H7 (cell line): ENCODE measurements around the gene MRTO4. TPM values are rescaled to one million over a fixed set of nuclear protein-coding genes. Genes with fewer than 3 reads are reported as not detected.
"Not testable (repeated sequence)": the region's sequence is repeated elsewhere in the genome, so short reads cannot be mapped to it uniquely, and the experiment has no call there.

Experiments used
- DNase-seq: peaks from one replicate; pipeline ENCODE4 v3.0.0; 2012
- H3K27me3 ChIP-seq: 2 replicates; pipeline ENCODE4 v1.6.0; 2011; ENCODE audit warnings: mild to moderate bottlenecking, low read length; ENCODE audit not compliant: control insufficient read depth, insufficient read depth
- H3K36me3 ChIP-seq: replicated peaks from 2 replicates; pipeline ENCODE4 v1.5.1; 2011; ENCODE audit warnings: low read length; ENCODE audit not compliant: control insufficient read depth, insufficient read depth
- H3K4me3 ChIP-seq: 2 replicates; pipeline ENCODE4 v1.5.1; 2011; ENCODE audit warnings: low read depth, mild to moderate bottlenecking, control low read depth, low read length, moderate library complexity; ENCODE audit not compliant: insufficient read depth
- total RNA-seq: library from RNA; depleted of rRNA; stranded (reverse); fragments of >200 nt; shearing (Covaris generic); gene quantifications from 2 replicates; pipeline ENCODE4 v1.2.3, GENCODE V29; 2014

The MRTO4 gene
- total RNA-seq, 1 experiment from 2014 or later: 82.4 TPM

- peak; percentile 70 for DNase-seq
- Histone ChIP-seq H3K36me3 (peaks cover 4% of the 10 kb centered on the region), H3K4me3 (peak overlapping the region; percentile 100), H3K27me3 (no peaks in the 10 kb centered on the region)
These were observed 838 bp upstream of the MRTO4 start for GRCh38 chr1:19250629-19251304.

GRCh38 chr1:19254416-19254815 is 2.8 kb downstream of the MRTO4 start:
- Histone ChIP-seq H3K4me3 (no peak overlapping the region), H3K36me3 (peaks cover 26% of the 10 kb centered on the region), H3K27me3 (no peaks in the 10 kb centered on the region)
- peak; percentile 49 for DNase-seq

DNA sequence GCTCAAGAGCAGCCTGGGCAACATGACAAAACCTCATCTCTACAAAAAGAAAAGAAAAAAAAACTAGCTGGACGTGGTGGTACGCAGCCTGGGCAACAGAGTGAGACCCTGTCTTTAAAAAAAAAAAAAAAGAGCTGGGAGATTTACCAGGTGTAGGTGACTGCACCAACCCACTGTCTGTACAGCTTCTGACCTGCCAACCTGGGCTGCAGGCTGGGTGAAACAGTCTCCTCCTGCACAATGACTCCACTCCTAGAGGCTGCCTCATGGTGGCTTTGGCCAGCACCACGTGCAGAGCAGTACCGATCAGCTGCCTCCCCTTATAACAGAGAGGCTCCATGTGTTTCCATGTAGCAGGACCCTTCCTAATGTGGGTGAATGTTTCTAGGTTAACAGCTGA is 3.7 kb downstream of the MRTO4 start:
- peaks cover 29% of the 10 kb centered on the region for H3K36me3 ChIP-seq

GRCh38 chr1:19256301-19256700 is 4.7 kb downstream of the MRTO4 start:
- not testable (repeated sequence) for H3K4me3 ChIP-seq, DNase-seq, H3K27me3 ChIP-seq
- peaks cover 29% of the 10 kb centered on the region for H3K36me3 ChIP-seq

More for the DNA sequence above, 3.7 kb downstream of the MRTO4 start:
- H3K4me3 ChIP-seq: no peak overlapping the region
- no peak for DNase-seq
- H3K27me3 ChIP-seq: no peaks in the 10 kb centered on the region

DNA sequence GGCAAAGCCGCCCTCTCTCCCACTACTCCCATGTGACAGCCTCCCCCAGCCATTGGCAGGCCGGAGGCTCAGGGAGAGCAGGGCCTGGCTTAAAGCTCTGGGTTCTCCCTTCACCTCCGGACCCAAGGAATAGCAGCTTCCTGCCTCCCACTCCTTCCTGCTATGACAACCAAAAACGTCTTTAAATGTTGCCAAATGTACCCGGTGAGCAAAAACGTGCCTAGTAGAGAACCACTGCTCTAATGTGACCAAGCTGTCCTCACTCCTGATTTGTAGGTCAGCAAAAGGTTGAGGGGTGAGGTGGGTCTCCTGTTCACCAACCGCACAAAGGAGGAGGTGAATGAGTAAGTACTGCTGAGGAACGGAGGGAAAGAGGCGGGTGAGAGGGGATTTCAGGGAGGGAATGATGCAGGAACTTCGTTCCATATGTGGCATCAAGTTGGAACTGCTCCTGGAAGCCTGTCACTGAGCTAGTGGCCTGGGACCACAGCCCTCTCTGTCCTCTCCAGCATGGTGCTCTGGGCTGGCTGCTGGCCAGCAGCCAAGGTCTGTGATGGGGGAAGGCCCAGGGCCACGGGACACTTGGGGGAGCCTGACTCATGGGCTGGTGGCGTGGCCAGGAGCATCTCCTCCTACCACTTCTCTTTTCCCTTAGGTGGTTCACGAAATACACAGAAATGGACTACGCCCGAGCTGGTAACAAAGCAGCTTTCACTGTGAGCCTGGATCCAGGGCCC is 5.7 kb downstream of the MRTO4 start:
- Histone ChIP-seq H3K36me3 (peaks cover 29% of the 10 kb centered on the region), H3K27me3 (no peaks in the 10 kb centered on the region), H3K4me3 (no peak overlapping the region)
- no peak for DNase-seq

- DNase-seq: no peak
- Histone ChIP-seq H3K36me3 (peaks cover 29% of the 10 kb centered on the region), H3K4me3 (no peak overlapping the region), H3K27me3 (no peaks in the 10 kb centered on the region)
These were observed 6.7 kb downstream of the MRTO4 start for GRCh38 chr1:19258353-19258752.

- Histone ChIP-seq H3K27me3 (no peaks in the 10 kb centered on the region), H3K4me3 (no peak overlapping the region), H3K36me3 (peaks cover 27% of the 10 kb centered on the region)
- peak; percentile 32 for DNase-seq
These were observed 8.9 kb downstream of the MRTO4 start for GRCh38 chr1:19260211-19261138.

DNA sequence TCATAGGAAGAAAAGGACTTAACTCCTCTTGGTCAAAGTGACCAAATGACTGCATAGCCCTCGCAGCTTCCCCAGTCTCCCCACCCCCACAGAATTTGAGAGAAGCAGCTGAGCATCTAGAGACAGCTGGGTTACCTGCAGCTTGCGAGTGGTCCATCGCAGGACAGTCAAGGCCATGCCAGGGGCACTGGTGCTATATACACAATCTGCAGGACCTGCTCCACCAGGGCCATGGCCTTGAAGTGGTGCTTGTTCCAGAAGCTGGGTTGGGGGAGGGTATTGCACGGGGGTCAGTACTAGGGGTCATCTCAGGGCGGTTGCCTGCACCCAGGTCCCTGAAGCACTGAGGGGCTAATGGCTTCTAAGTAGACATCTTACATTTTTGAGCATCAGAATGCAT is 10.4 kb downstream of the MRTO4 start:
- peaks cover 16% of the 10 kb centered on the region for H3K36me3 ChIP-seq
- no peaks in the 10 kb centered on the region for H3K27me3 ChIP-seq
- peak; percentile 32 for DNase-seq
- H3K4me3 ChIP-seq: no peak overlapping the region

DNA sequence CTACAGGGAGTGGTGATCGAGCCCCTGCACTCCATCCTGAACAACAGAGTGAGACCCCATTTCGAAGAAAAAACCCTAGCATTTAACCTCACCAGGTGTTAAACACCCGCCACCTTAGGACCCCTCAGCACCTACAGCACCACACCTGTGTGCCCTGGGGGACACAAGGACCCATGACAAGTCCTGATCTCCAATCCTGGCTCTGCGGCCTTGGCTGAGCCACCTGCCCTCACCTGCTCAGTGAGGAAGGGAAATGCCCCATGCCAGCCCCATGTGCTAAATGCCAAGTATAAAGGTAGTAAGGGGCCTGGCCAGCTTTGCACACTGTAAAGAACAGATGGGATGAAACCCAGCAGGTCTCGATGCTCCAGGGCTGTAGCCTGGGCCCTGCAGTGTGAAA is 11.1 kb downstream of the MRTO4 start:
- Histone ChIP-seq H3K27me3 (no peaks in the 10 kb centered on the region), H3K36me3 (peaks cover 10% of the 10 kb centered on the region), H3K4me3 (no peak overlapping the region)
- no peak for DNase-seq

DNA sequence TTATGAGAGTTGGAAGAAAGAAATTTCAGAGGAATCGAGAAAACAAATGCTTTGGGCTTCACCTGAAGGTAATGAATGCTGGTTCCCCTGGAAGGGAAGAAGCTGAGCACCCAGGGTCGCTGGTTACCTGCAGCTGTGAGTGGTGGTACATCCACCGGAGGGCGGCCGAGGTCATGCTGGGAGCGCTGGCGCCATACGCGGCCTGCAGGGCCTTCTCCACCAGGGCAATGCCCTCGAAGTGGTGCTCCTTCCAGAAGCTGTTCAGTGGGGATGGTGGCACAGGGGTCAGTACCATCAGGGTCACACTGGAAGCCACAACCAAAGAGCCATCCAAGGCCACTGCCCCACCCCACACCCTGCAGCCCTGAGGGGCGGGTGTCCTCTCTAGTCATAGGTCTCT is 16.8 kb downstream of the MRTO4 start:
- Histone ChIP-seq H3K36me3 (no peaks in the 10 kb centered on the region), H3K27me3 (no peaks in the 10 kb centered on the region), H3K4me3 (no peak overlapping the region)
- no peak for DNase-seq

- not testable (repeated sequence) for DNase-seq, H3K36me3 ChIP-seq, H3K27me3 ChIP-seq, H3K4me3 ChIP-seq
These were observed 18.1 kb downstream of the MRTO4 start for GRCh38 chr1:19269427-19270342.

DNA sequence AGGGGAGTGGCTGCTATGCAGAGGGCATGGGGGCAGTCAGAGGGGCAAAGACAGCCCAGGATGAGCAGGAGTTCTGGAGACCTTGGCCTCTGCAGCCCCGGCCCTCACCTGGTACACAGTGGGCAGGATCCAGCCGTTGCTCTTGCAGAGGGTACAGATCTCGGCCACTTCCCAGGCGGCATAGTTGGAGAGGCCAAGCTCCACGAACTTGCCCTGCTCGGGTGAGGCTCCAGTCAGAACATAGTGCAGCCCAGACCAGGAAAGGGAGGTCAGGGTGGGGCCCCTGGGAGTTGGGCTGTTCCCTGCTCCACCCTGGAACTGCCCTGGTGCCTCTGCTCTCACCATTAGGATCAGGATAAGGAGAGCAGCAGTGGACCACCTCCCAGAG is 18.7 kb downstream of the MRTO4 start:
- not testable (repeated sequence) for H3K36me3 ChIP-seq, H3K4me3 ChIP-seq, DNase-seq, H3K27me3 ChIP-seq

GRCh38 chr1:19272064-19272463 is 20.5 kb downstream of the MRTO4 start:
- no peak for DNase-seq

More at GRCh38 chr1:19272064-19272463, 20.5 kb downstream of the MRTO4 start:
- H3K27me3 ChIP-seq: no peaks in the 10 kb centered on the region
- H3K36me3 ChIP-seq: no peaks in the 10 kb centered on the region
- H3K4me3 ChIP-seq: no peak overlapping the region
